HepG2 (cell line): Measurements from ENCODE around the gene LDAF1. TPM values are rescaled to one million over a fixed set of nuclear protein-coding genes. Genes with fewer than 3 reads are reported as not detected.

Experiments used
- ATAC-seq: fragments of 200-7000 bp; cut with Tn5 transposase; 3 replicates; pipeline ENCODE4 v1.9.1; 2020; ENCODE audit warnings: mild to moderate bottlenecking, moderate library complexity
- BruUV-seq: library from RNA; stranded (reverse); fragments of 400-500 nt; replicated peaks from 2 replicates; lab custom pipeline; 2021; lab: Mats Ljungman, UMichigan
- CTCF ChIA-PET: fragments of 300-600 bp; formaldehyde crosslinking; extraction: SDS; loops from one replicate; lab custom pipeline; 2021; ENCODE audit warnings: low total read pairs, inconsistent platforms, low intra/inter-chr PET ratio; lab: Yijun Ruan, JAX
- POLR2A ChIA-PET: fragments of 350-600 bp; sonication (Branson Sonifier 250); formaldehyde crosslinking; loops from one replicate; lab custom pipeline; 2020; ENCODE audit warnings: antibody characterized with exemption, inconsistent platforms; lab: Yijun Ruan, JAX
- DNase-seq: peaks from one replicate; pipeline ENCODE4 v3.0.0-alpha.2; 2015; ENCODE audit warnings: low spot score
- FAIRE-seq: peaks from 3 replicates; lab custom pipeline; 2011; peaks lifted over from hg19 to GRCh38; lab: Jason Lieb, UNC
- H2AFZ ChIP-seq: one replicate; pipeline ENCODE4 v1.6.1; 2011; ENCODE audit warnings: low read length, inconsistent platforms
- H3K27ac ChIP-seq: fragments of 300-600 bp; 3 replicates; pipeline ENCODE4 v1.8.0; 2011; ENCODE audit warnings: mixed run types, mild to moderate bottlenecking, mixed read lengths, low read length, inconsistent platforms; ENCODE audit not compliant: insufficient read depth; ENCODE audit errors: extremely low read length
- H3K27me3 ChIP-seq, 2 experiments: fragments of 200-600 bp in 1 of 2; 2 replicates in 1 of 2; 3 replicates in 1 of 2; pipeline versions ENCODE4 v1.6.0 to v1.8.0; 2011; ENCODE audit warnings: low read length in 2 of 2, mild to moderate bottlenecking in 2 of 2, moderate library complexity in 2 of 2, inconsistent platforms in 1 of 2; ENCODE audit not compliant: insufficient read depth in 2 of 2, control insufficient read depth in 1 of 2
- H3K36me3 ChIP-seq, 2 experiments: fragments of 200-600 bp in 1 of 2; replicated peaks in 1 of 2; 2 replicates in 1 of 2; 3 replicates in 1 of 2; pipeline versions ENCODE4 v1.5.1 to v1.8.0; 2011; ENCODE audit warnings: low read length in 2 of 2, inconsistent platforms in 1 of 2; ENCODE audit not compliant: insufficient read depth in 2 of 2, control insufficient read depth in 1 of 2
- H3K4me1 ChIP-seq: 2 replicates; pipeline ENCODE4 v1.5.1; 2012; ENCODE audit warnings: low read length, inconsistent platforms; ENCODE audit not compliant: insufficient read depth
- H3K4me2 ChIP-seq: 2 replicates; pipeline ENCODE4 v1.6.0; 2011; ENCODE audit warnings: low read depth, low read length, inconsistent platforms
- H3K4me3 ChIP-seq, 3 experiments: fragments of 200-600 bp in 1 of 3; sonication (generic), shearing (Covaris generic) in 1 of 3; replicated peaks in 1 of 3; 2 replicates each; pipeline ENCODE4 v1.5.1; 2011 to 2016; ENCODE audit warnings: low read length in 3 of 3, inconsistent platforms in 2 of 3, low read depth in 2 of 3, mild to moderate bottlenecking in 2 of 3, control low read depth in 1 of 3, mixed read lengths in 1 of 3; ENCODE audit not compliant: insufficient read depth in 1 of 3
- H3K79me2 ChIP-seq: one replicate; pipeline ENCODE4 v1.6.1; 2011; ENCODE audit warnings: low read length, inconsistent platforms; ENCODE audit not compliant: insufficient read depth
- H3K9ac ChIP-seq: 2 replicates; pipeline ENCODE4 v1.6.0; 2011; ENCODE audit warnings: mild to moderate bottlenecking, low read depth, low read length, inconsistent platforms; ENCODE audit not compliant: insufficient read depth
- H3K9me3 ChIP-seq: 2 replicates; pipeline ENCODE4 v1.5.1; 2012; ENCODE audit warnings: mild to moderate bottlenecking, low read length
- H4K20me1 ChIP-seq: 2 replicates; pipeline ENCODE4 v1.6.0; 2011; ENCODE audit warnings: inconsistent platforms, mild to moderate bottlenecking, low read length, moderate library complexity; ENCODE audit not compliant: insufficient read depth
- AHR ChIP-seq: IDR thresholded peaks from 2 replicates; pipeline ENCODE4 v1.6.1; 2018; ENCODE audit warnings: missing genetic modification reagents, missing compliant biosample characterization
- ARID3A ChIP-seq: IDR thresholded peaks from 2 replicates; pipeline ENCODE4 v1.6.1; 2012; ENCODE audit warnings: low read depth, low read length, improper control_type of control experiment
- CHCHD3 ChIP-seq: sonication (generic); formaldehyde crosslinking; IDR thresholded peaks from 2 replicates; pipeline ENCODE4 v1.8.0; 2022; ENCODE audit warnings: mild to moderate bottlenecking, missing genetic modification reagents, moderate library complexity
- ELF3 ChIP-seq: IDR thresholded peaks from 2 replicates; pipeline ENCODE4 v1.6.1; 2016; ENCODE audit warnings: missing genetic modification reagents, missing compliant biosample characterization
- FLYWCH1 ChIP-seq: sonication (generic); formaldehyde crosslinking; IDR thresholded peaks from 2 replicates; pipeline ENCODE4 v1.8.1; 2023; ENCODE audit warnings: mild to moderate bottlenecking, missing genetic modification reagents
- GZF1 ChIP-seq: sonication (generic); formaldehyde crosslinking; IDR thresholded peaks from 2 replicates; pipeline ENCODE4 v1.5.1; 2020; ENCODE audit warnings: mild to moderate bottlenecking, missing genetic modification reagents
- MATR3 ChIP-seq: sonication (generic); formaldehyde crosslinking; IDR thresholded peaks from 2 replicates; pipeline ENCODE4 v1.4.0; 2020; ENCODE audit warnings: missing genetic modification reagents
- NCOA2 ChIP-seq: sonication (generic); formaldehyde crosslinking; IDR thresholded peaks from 2 replicates; pipeline ENCODE4 v1.8.0; 2022; ENCODE audit warnings: inconsistent platforms
- SOX13 ChIP-seq, 3 experiments: fragments of 450-650 bp in 1 of 3; sonication (generic) in 1 of 3; formaldehyde crosslinking in 1 of 3; IDR thresholded peaks in 2 of 3; conservative IDR thresholded peaks in 1 of 3; 2 replicates each; pipeline versions ENCODE4 v1.5.0 to v1.6.1; 2016 to 2020; ENCODE audit warnings: antibody characterized with exemption in 1 of 3, mild to moderate bottlenecking in 1 of 3, missing compliant biosample characterization in 1 of 3, missing genetic modification reagents in 1 of 3, moderate library complexity in 1 of 3
- SOX5 ChIP-seq: IDR thresholded peaks from 2 replicates; pipeline ENCODE4 v1.6.1; 2016; ENCODE audit warnings: borderline replicate concordance
- SRSF1 ChIP-seq: fragments of 200-400 bp; formaldehyde crosslinking; optimal IDR thresholded peaks from 2 replicates; pipeline ENCODE3; 2017; ENCODE audit warnings: mild to moderate bottlenecking, low read depth, low read length, moderate library complexity
- ZMYM3 ChIP-seq: sonication (generic); formaldehyde crosslinking; IDR thresholded peaks from 2 replicates; pipeline ENCODE4 v1.5.1; 2020; ENCODE audit warnings: mild to moderate bottlenecking, missing genetic modification reagents
- ZNF556 ChIP-seq: sonication (generic); formaldehyde crosslinking; IDR thresholded peaks from 2 replicates; pipeline ENCODE4 v1.4.0; 2020; ENCODE audit warnings: mild to moderate bottlenecking, missing genetic modification reagents, borderline replicate concordance
- ZNF768 ChIP-seq: sonication (generic); formaldehyde crosslinking; IDR thresholded peaks from 2 replicates; pipeline ENCODE4 v1.4.0; 2020; ENCODE audit warnings: missing genetic modification reagents
- WGBS: methylation state at CpG from one replicate; pipeline ENCODE4 v1.1.6; 2017; ENCODE audit warnings: low lambda C conversion rate; 5-methylcytosine and 5-hydroxymethylcytosine counted together
- in situ Hi-C: cut with HindIII; loops from 2 replicates; pipeline ENCODE4 v1.10.0; 2017; ENCODE audit warnings: low pct_unique_long_range_greater_than_20kb; ENCODE audit not compliant: extremely low pct_ligation_motif_present
- intact Hi-C: fragments of 100-400 bp; cut with micrococcal nuclease; formaldehyde crosslinking; loops from one replicate; pipeline ENCODE4 v1.10.0; 2022; ENCODE audit not compliant: unreplicated experiment
- polyA plus RNA-seq, 8 experiments: library from polyadenylated mRNA; depleted of rRNA in 3 of 8; stranded (reverse) in 7 of 8; unstranded in 1 of 8; fragments of >200 nt; fragmentation: Illumina TruSeq in 4 of 8; extraction: Trizol in 4 of 8; gene quantifications; 2 replicates each; pipeline versions ENCODE4 v1.2.1 to v1.2.3, GENCODE V29; 2011 to 2016; ENCODE audit warnings: low read depth in 4 of 8, missing spikeins in 1 of 8, mixed read lengths in 1 of 8; ENCODE audit not compliant: insufficient read depth in 1 of 8
- total RNA-seq, 5 experiments: library from RNA; depleted of rRNA; stranded (reverse); fragments of >200 nt; fragmentation: Illumina TruSeq; extraction: Trizol; gene quantifications; 2 replicates each; pipeline ENCODE4 v1.2.3, GENCODE V29; 2016; ENCODE audit warnings: low read depth in 1 of 5

Gene LDAF1
- total and polyA plus RNA-seq, 2 of the 13 experiments (the other 11 are each of a cell fraction or from before 2014, with no cell fraction given): 6.3 to 7.5 TPM

- TF ChIP-seq ARID3A: peak; percentile 43; the same call in 1 of the 2 replicates
- no peak for TF ChIP-seq MATR3
- 0 out of 2 replicates have a peak, but pooled peaks have one; percentile 28 for TF ChIP-seq ZNF556 (CRISPR knock-in tag)
- no peak for TF ChIP-seq SOX13 (IDR thresholded peaks at IDR 0.05)
- 0 out of 4 replicates have a peak, but pooled peaks of 1 of the 2 experiments have one; percentile 9 for TF ChIP-seq SOX13 (CRISPR knock-in tag; conservative IDR thresholded peaks at IDR 0.05 in 1 of 2, IDR thresholded peaks at IDR 0.05 in 1 of 2)
- no peak for TF ChIP-seq AHR
- peak; percentile 51; the same call in 1 of the 2 replicates for TF ChIP-seq ELF3 (CRISPR knock-in tag)
- TF ChIP-seq GZF1 (CRISPR knock-in tag): no peak
- TF ChIP-seq SRSF1: no peak
- TF ChIP-seq NCOA2 (CRISPR knock-in tag): 0 out of 2 replicates have a peak, but pooled peaks have one; percentile 43
Measured at GRCh38 chr16:21156767-21157467, 1.6 kb upstream of the LDAF1 start (continued).

DNA sequence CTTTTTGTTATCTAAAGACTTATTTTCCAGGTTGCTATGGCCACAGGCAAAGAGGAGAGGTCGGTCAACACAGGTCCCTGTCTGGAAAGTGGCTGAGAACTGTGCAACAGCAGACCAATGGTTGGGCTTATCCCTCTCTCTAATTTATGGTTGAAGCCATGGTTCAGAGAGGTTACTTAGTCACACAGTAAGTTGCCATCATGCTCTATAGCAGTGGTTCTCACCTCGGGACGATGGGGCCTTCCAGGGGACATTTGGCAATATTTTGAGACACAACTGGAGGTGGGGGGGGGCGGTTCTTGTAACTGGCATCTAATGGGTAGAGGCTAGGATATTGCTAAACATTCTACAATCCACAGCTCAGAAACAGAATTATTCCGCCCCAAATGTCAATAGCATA lies 842 bp upstream of the LDAF1 start:
- WGBS: 43% methylated on average over 5 of the region's 5 CpGs
- Histone ChIP-seq H3K9ac (peak overlapping the region; percentile 48; the same call in 1 of the 2 replicates), H3K9me3 (no peaks in the 10 kb centered on the region), H3K36me3 (no peaks in the 10 kb centered on the region), H3K79me2 (no peaks in the 10 kb centered on the region), H3K4me1 (peaks cover 25% of the 10 kb centered on the region), H2AFZ (no peak overlapping the region), H3K4me2 (peak overlapping the region; percentile 98), H3K27ac (no peak overlapping the region), H4K20me1 (no peaks in the 10 kb centered on the region), H3K27me3 (peaks cover 2 to 18% of the 10 kb centered on the region in 2 experiments; a peak in 2 of 5 replicates), H3K4me3 (peak overlapping the region in 1 of 3 experiments; percentile 88; a peak in 2 of 6 replicates)
- DNase-seq: no peak
- ChIA-PET CTCF (interaction anchor here (0.7 to 4.0 kb wide), 6 partner anchors 31 to 397 kb away, joined by 3 to 60 read pairs (median 4); partner anchors contain the start of gene CRYM), POLR2A (interaction anchor here (0.6 to 2.2 kb wide), 3 partner anchors 76 to 143 kb away, joined by 3 to 19 read pairs (median 12); partner anchors contain the start of gene ANKS4B)
- no TSS peak for BruUV-seq
- intact Hi-C loops (loop anchor here (5.0 to 10.0 kb wide), 2 partner anchors 190 to 397 kb away; no protein-coding TSS in a partner anchor), in situ Hi-C loops (loop anchor here (5.0 to 25.0 kb wide), 3 partner anchors 145 to 1180 kb away; no protein-coding TSS in a partner anchor)
- no peak for FAIRE-seq
- no peak for TF ChIP-seq SOX5 (CRISPR knock-in tag)
- no peak for TF ChIP-seq CHCHD3
- peak; percentile 88 for TF ChIP-seq ZNF768 (CRISPR knock-in tag)
- 0 out of 2 replicates have a peak, but pooled peaks have one; percentile 53 for TF ChIP-seq FLYWCH1 (CRISPR knock-in tag)
- TF ChIP-seq ZMYM3 (CRISPR knock-in tag): peak; percentile 62
- peak; percentile 20; the same call in 2 of the 3 replicates for ATAC-seq
